HepG2 (cell line): ENCODE data around the gene RNASE8. TPM values are rescaled to one million over a fixed set of nuclear protein-coding genes. Genes with fewer than 3 reads are reported as not detected.

Experiments used
- ATAC-seq: fragments of 200-7000 bp; cut with Tn5 transposase; 3 replicates; pipeline ENCODE4 v1.9.1; 2020; ENCODE audit warnings: mild to moderate bottlenecking, moderate library complexity
- BruUV-seq: library from RNA; stranded (reverse); fragments of 400-500 nt; replicated peaks from 2 replicates; lab custom pipeline; 2021; lab: Mats Ljungman, UMichigan
- CTCF ChIA-PET: fragments of 300-600 bp; formaldehyde crosslinking; extraction: SDS; loops from one replicate; lab custom pipeline; 2021; ENCODE audit warnings: low total read pairs, inconsistent platforms, low intra/inter-chr PET ratio; lab: Yijun Ruan, JAX
- POLR2A ChIA-PET: fragments of 350-600 bp; sonication (Branson Sonifier 250); formaldehyde crosslinking; loops from one replicate; lab custom pipeline; 2020; ENCODE audit warnings: antibody characterized with exemption, inconsistent platforms; lab: Yijun Ruan, JAX
- DNase-seq: peaks from one replicate; pipeline ENCODE4 v3.0.0-alpha.2; 2015; ENCODE audit warnings: low spot score
- FAIRE-seq: peaks from 3 replicates; lab custom pipeline; 2011; peaks lifted over from hg19 to GRCh38; lab: Jason Lieb, UNC
- H2AFZ ChIP-seq: one replicate; pipeline ENCODE4 v1.6.1; 2011; ENCODE audit warnings: low read length, inconsistent platforms
- H3K27ac ChIP-seq: fragments of 300-600 bp; 3 replicates; pipeline ENCODE4 v1.8.0; 2011; ENCODE audit warnings: mixed run types, mild to moderate bottlenecking, mixed read lengths, low read length, inconsistent platforms; ENCODE audit not compliant: insufficient read depth; ENCODE audit errors: extremely low read length
- H3K27me3 ChIP-seq, 2 experiments: fragments of 200-600 bp in 1 of 2; 2 replicates in 1 of 2; 3 replicates in 1 of 2; pipeline versions ENCODE4 v1.6.0 to v1.8.0; 2011; ENCODE audit warnings: low read length in 2 of 2, mild to moderate bottlenecking in 2 of 2, moderate library complexity in 2 of 2, inconsistent platforms in 1 of 2; ENCODE audit not compliant: insufficient read depth in 2 of 2, control insufficient read depth in 1 of 2
- H3K36me3 ChIP-seq, 2 experiments: fragments of 200-600 bp in 1 of 2; replicated peaks in 1 of 2; 2 replicates in 1 of 2; 3 replicates in 1 of 2; pipeline versions ENCODE4 v1.5.1 to v1.8.0; 2011; ENCODE audit warnings: low read length in 2 of 2, inconsistent platforms in 1 of 2; ENCODE audit not compliant: insufficient read depth in 2 of 2, control insufficient read depth in 1 of 2
- H3K4me1 ChIP-seq: 2 replicates; pipeline ENCODE4 v1.5.1; 2012; ENCODE audit warnings: low read length, inconsistent platforms; ENCODE audit not compliant: insufficient read depth
- H3K4me2 ChIP-seq: 2 replicates; pipeline ENCODE4 v1.6.0; 2011; ENCODE audit warnings: low read depth, low read length, inconsistent platforms
- H3K4me3 ChIP-seq, 3 experiments: fragments of 200-600 bp in 1 of 3; sonication (generic), shearing (Covaris generic) in 1 of 3; replicated peaks in 1 of 3; 2 replicates each; pipeline ENCODE4 v1.5.1; 2011 to 2016; ENCODE audit warnings: low read length in 3 of 3, inconsistent platforms in 2 of 3, low read depth in 2 of 3, mild to moderate bottlenecking in 2 of 3, control low read depth in 1 of 3, mixed read lengths in 1 of 3; ENCODE audit not compliant: insufficient read depth in 1 of 3
- H3K79me2 ChIP-seq: one replicate; pipeline ENCODE4 v1.6.1; 2011; ENCODE audit warnings: low read length, inconsistent platforms; ENCODE audit not compliant: insufficient read depth
- H3K9ac ChIP-seq: 2 replicates; pipeline ENCODE4 v1.6.0; 2011; ENCODE audit warnings: mild to moderate bottlenecking, low read depth, low read length, inconsistent platforms; ENCODE audit not compliant: insufficient read depth
- H3K9me3 ChIP-seq: 2 replicates; pipeline ENCODE4 v1.5.1; 2012; ENCODE audit warnings: mild to moderate bottlenecking, low read length
- H4K20me1 ChIP-seq: 2 replicates; pipeline ENCODE4 v1.6.0; 2011; ENCODE audit warnings: inconsistent platforms, mild to moderate bottlenecking, low read length, moderate library complexity; ENCODE audit not compliant: insufficient read depth
- AKAP8 ChIP-seq: sonication (generic); formaldehyde crosslinking; IDR thresholded peaks from 2 replicates; pipeline ENCODE4 v1.5.1; 2020; ENCODE audit warnings: mild to moderate bottlenecking, missing genetic modification reagents
- GABPB1 ChIP-seq: IDR thresholded peaks from 2 replicates; pipeline ENCODE4 v1.6.1; 2016; ENCODE audit warnings: mild to moderate bottlenecking, missing genetic modification reagents, moderate library complexity, missing compliant biosample characterization
- HIC2 ChIP-seq: sonication (generic); formaldehyde crosslinking; IDR thresholded peaks from 2 replicates; pipeline ENCODE4 v1.9.0; 2022; ENCODE audit warnings: low read depth, missing genetic modification reagents
- HOXA5 ChIP-seq: sonication (generic); formaldehyde crosslinking; IDR thresholded peaks from 2 replicates; pipeline ENCODE4 v1.4.0; 2020; ENCODE audit warnings: missing genetic modification reagents
- KLF11 ChIP-seq: IDR thresholded peaks from 2 replicates; pipeline ENCODE4 v1.6.1; 2016; ENCODE audit warnings: missing compliant biosample characterization
- MBNL3 ChIP-seq: fragments of 250-450 bp; sonication (Bioruptor Pico); conservative IDR thresholded peaks from 2 replicates; pipeline ENCODE4 v1.8.0; 2022; ENCODE audit warnings: mild to moderate bottlenecking, inconsistent platforms
- MTF2 ChIP-seq: sonication (generic); formaldehyde crosslinking; IDR thresholded peaks from 2 replicates; pipeline ENCODE4 v1.5.0; 2020; ENCODE audit warnings: missing genetic modification reagents, borderline replicate concordance
- NCOA5 ChIP-seq: sonication (generic); formaldehyde crosslinking; IDR thresholded peaks from 2 replicates; pipeline ENCODE4 v1.4.0; 2020; ENCODE audit warnings: missing genetic modification reagents
- NFE2L2 ChIP-seq: fragments of 150-350 bp; IDR thresholded peaks from 2 replicates; pipeline ENCODE4 v1.6.1; 2014; ENCODE audit warnings: low read length
- PHB2 ChIP-seq: fragments of 450-650 bp; IDR thresholded peaks from 2 replicates; pipeline ENCODE4 v1.6.1; 2018; ENCODE audit not compliant: partially characterized antibody
- POLR2AphosphoS2 ChIP-seq: IDR thresholded peaks from 2 replicates; pipeline ENCODE4 v1.6.1; 2011; ENCODE audit warnings: low read depth, low read length, improper control_type of control experiment
- PRPF4 ChIP-seq: fragments of 200-400 bp; formaldehyde crosslinking; IDR thresholded peaks from 2 replicates; pipeline ENCODE4 v1.6.1; 2016; ENCODE audit warnings: low read length, low read depth; ENCODE audit not compliant: poor library complexity, severe bottlenecking
- TRIM22 ChIP-seq: fragments of 450-650 bp; IDR thresholded peaks from 2 replicates; pipeline ENCODE4 v1.6.1; 2017
- ZMYM3 ChIP-seq: sonication (generic); formaldehyde crosslinking; IDR thresholded peaks from 2 replicates; pipeline ENCODE4 v1.5.1; 2020; ENCODE audit warnings: mild to moderate bottlenecking, missing genetic modification reagents
- ZNF280D ChIP-seq: sonication (generic); formaldehyde crosslinking; IDR thresholded peaks from 2 replicates; pipeline ENCODE4 v1.5.1; 2020; ENCODE audit warnings: mild to moderate bottlenecking, missing genetic modification reagents
- ZNF382 ChIP-seq: sonication (generic); formaldehyde crosslinking; IDR thresholded peaks from 2 replicates; pipeline ENCODE4 v1.5.0; 2020; ENCODE audit warnings: missing genetic modification reagents, mild to moderate bottlenecking, borderline replicate concordance
- ZNF543 ChIP-seq: sonication (generic); formaldehyde crosslinking; IDR thresholded peaks from 2 replicates; pipeline ENCODE4 v1.4.0; 2020; ENCODE audit warnings: mild to moderate bottlenecking, missing genetic modification reagents
- WGBS: methylation state at CpG from one replicate; pipeline ENCODE4 v1.1.6; 2017; ENCODE audit warnings: low lambda C conversion rate; 5-methylcytosine and 5-hydroxymethylcytosine counted together
- in situ Hi-C: cut with HindIII; loops from 2 replicates; pipeline ENCODE4 v1.10.0; 2017; ENCODE audit warnings: low pct_unique_long_range_greater_than_20kb; ENCODE audit not compliant: extremely low pct_ligation_motif_present
- intact Hi-C: fragments of 100-400 bp; cut with micrococcal nuclease; formaldehyde crosslinking; loops from one replicate; pipeline ENCODE4 v1.10.0; 2022; ENCODE audit not compliant: unreplicated experiment
- polyA plus RNA-seq, 8 experiments: library from polyadenylated mRNA; depleted of rRNA in 3 of 8; stranded (reverse) in 7 of 8; unstranded in 1 of 8; fragments of >200 nt; fragmentation: Illumina TruSeq in 4 of 8; extraction: Trizol in 4 of 8; gene quantifications; 2 replicates each; pipeline versions ENCODE4 v1.2.1 to v1.2.3, GENCODE V29; 2011 to 2016; ENCODE audit warnings: low read depth in 4 of 8, missing spikeins in 1 of 8, mixed read lengths in 1 of 8; ENCODE audit not compliant: insufficient read depth in 1 of 8
- total RNA-seq, 5 experiments: library from RNA; depleted of rRNA; stranded (reverse); fragments of >200 nt; fragmentation: Illumina TruSeq; extraction: Trizol; gene quantifications; 2 replicates each; pipeline ENCODE4 v1.2.3, GENCODE V29; 2016; ENCODE audit warnings: low read depth in 1 of 5

The RNASE8 gene
- total and polyA plus RNA-seq, 2 of the 13 experiments (the other 11 are each of a cell fraction or from before 2014, with no cell fraction given) = not detected

GRCh38 chr14:21092273-21093011, 34.8 kb downstream of the RNASE8 start (continued):
- TF ChIP-seq POLR2AphosphoS2 = no peak
- peak; percentile 56; the same call in 1 of the 2 replicates for TF ChIP-seq ZNF543 (CRISPR knock-in tag)
- no peak for TF ChIP-seq PRPF4
- peak; percentile 95 for TF ChIP-seq MTF2 (CRISPR knock-in tag)
- no peak for TF ChIP-seq TRIM22
- TF ChIP-seq ZNF382 (CRISPR knock-in tag) = no peak

GRCh38 chr14:21093018-21093417, 35.4 kb downstream of the RNASE8 start:
- peaks cover 27 to 41% of the 10 kb centered on the region in 2 experiments for H3K36me3 ChIP-seq
- H3K4me2 ChIP-seq = no peak overlapping the region
- in situ Hi-C loops (no loop called here), intact Hi-C loops (no loop called here)
- peaks cover 26% of the 10 kb centered on the region for H3K79me2 ChIP-seq
- H4K20me1 ChIP-seq = peaks cover 8% of the 10 kb centered on the region; the same call in 1 of the 2 replicates
- H3K27me3 ChIP-seq = no peaks in the 10 kb centered on the region; a peak in 1 of 5 replicates
- ChIA-PET POLR2A (interaction anchor here (0.9 to 7.8 kb wide), 9 partner anchors 11 to 78 kb away, joined by 3 to 91 read pairs (median 4); partner anchors contain the start of gene ARHGEF40), CTCF (interaction anchor here (0.6 to 12.2 kb wide), 12 partner anchors 13 to 104 kb away, joined by 3 to 320 read pairs (median 5); partner anchors contain the start of genes ARHGEF40 and METTL17)
- H2AFZ ChIP-seq = no peak overlapping the region
- no peak overlapping the region for H3K9ac ChIP-seq
- 94% methylated on average over 36 of the region's 36 CpGs for WGBS
- H3K4me1 ChIP-seq = peaks cover 39% of the 10 kb centered on the region
- no peak for ATAC-seq
- no peaks in the 10 kb centered on the region for H3K9me3 ChIP-seq
- DNase-seq = no peak
- H3K4me3 ChIP-seq = no peak overlapping the region
- no peak overlapping the region for H3K27ac ChIP-seq
- no TSS peak for BruUV-seq
- no peak for FAIRE-seq
- TF ChIP-seq ZNF280D (0 out of 2 replicates have a peak, but pooled peaks have one; percentile 2), GABPB1 (no peak), HIC2 (CRISPR knock-in tag) (0 out of 2 replicates have a peak, but pooled peaks have one; percentile 12), KLF11 (CRISPR knock-in tag) (no peak), NCOA5 (CRISPR knock-in tag) (0 out of 2 replicates have a peak, but pooled peaks have one; percentile 21), AKAP8 (CRISPR knock-in tag) (0 out of 2 replicates have a peak, but pooled peaks have one; percentile 11), MBNL3 (no peak), PHB2 (no peak), NFE2L2 (no peak), PRPF4 (peak; percentile 42), ZMYM3 (no peak), HOXA5 (no peak)
